ENCODE data around the gene POTEH.
"Not testable (repeated sequence)": the region's sequence is repeated elsewhere in the genome, so short reads cannot be mapped to it uniquely, and the experiment has no call there.

The POTEH gene

DNA sequence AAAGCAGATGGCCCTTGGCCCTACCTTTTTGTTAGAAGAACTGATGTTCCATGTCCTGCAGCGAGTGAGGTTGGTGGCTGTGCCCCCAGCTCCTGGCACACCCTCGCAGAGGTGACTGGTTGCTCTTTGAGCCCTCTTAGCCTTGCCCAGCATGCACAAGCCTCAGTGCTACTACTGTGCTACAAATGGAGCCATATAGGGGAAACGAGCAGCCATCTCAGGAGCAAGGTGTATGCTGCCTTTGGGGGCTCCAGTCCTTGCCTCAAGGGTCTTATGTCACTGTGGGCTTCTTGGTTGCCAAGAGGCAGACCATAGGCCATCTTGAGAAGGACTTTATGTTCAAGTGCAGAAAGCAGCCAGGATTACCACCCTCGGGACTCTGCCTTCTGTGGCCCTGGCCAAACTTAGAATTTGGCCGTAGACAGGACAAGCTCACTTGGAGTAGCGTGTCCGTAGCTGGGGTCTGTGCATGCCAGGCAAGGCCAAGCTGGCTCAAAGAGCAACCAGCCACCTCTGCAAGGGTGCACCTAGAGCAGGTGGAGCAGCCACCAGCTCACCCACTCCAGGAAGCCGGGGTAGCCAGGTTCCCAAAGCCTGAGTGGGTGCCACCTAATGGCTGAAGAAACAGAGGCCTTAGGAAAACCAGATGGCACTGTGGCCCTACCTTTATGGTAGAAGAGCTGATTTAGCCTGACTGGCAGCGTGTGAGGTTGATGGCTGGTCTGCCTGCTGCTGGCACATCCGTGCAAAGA lies 48.5 kb downstream of the POTEH start:
- not testable (repeated sequence) for H3K27ac ChIP-seq

DNA sequence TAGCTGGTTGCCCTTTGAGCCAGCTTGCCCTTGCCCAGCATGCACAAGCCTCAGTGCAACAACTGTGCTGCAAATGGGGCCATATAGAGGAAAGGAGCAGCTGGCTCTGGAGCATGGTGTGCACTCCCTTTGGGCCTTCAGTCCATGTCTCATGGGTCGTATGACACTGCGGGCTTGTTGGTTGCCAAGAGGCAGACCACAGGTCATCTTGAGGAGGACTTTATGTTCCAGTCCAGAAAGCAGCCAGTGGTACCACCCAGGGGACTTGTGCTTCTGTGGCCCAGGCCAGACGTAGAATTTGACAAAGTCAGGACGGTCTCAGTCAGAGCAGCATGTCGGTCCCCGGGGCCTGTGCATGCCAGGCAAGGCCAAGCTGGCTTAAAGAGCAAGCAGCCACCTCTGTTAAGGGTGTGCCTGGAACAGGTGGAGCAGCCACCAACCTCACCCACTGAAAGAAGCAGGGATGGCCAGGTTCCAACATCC lies 49.1 kb downstream of the POTEH start:
- H3K27ac ChIP-seq: not testable (repeated sequence)

GRCh38 chr22:15747636-15748323 lies 58.0 kb downstream of the POTEH start:
- H3K27ac ChIP-seq: not testable (repeated sequence)

- H3K27ac ChIP-seq: not testable (repeated sequence)
Measured at GRCh38 chr22:15749181-15749970, 59.5 kb downstream of the POTEH start.

GRCh38 chr22:15759443-15760097 lies 69.7 kb downstream of the POTEH start:
- not testable (repeated sequence) for H3K27ac ChIP-seq

- H3K27ac ChIP-seq: not testable (repeated sequence)
Measured at GRCh38 chr22:15760388-15761150, 70.7 kb downstream of the POTEH start.

GRCh38 chr22:15761151-15761777 lies 71.4 kb downstream of the POTEH start:
- H3K27ac ChIP-seq: not testable (repeated sequence)

- not testable (repeated sequence) for H3K27ac ChIP-seq
Measured at GRCh38 chr22:15763559-15763958, 73.7 kb downstream of the POTEH start.
